ENCODE data around the gene CD69. TPM values are rescaled to one million over a fixed set of nuclear protein-coding genes. Genes with fewer than 3 reads are reported as not detected.

CD69 gene
- total RNA-seq, 4 donors from 2014 or later: 0.41 to 0.72 (median 0.51) TPM; not detected in 1

DNA sequence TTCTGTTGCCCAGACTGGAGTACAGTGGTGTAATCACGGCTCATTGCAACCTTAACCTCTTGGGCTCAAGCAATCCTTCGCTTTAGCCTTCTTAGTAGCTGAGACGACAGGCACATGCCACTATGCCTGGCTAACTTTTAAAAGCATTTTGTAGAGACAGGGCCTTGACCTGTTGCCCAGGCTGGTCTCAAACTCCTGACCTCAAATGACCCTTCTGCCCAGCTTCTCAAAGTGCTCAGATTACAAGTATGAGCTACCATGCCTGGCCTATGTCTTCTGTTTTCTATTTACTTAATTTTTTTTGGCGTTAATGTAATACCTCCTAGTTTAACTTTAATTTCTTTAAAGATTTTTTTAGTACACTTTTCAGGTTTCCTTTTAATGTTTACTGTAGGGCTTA, 46.0 kb upstream of the CD69 start:
- Histone ChIP-seq H3K9me3 (no peaks in the 10 kb centered on the region), H3K27me3 (no peaks in the 10 kb centered on the region), H3K27ac (peak overlapping the region in 1 of 4 donors; percentile 37), H3K4me1 (peaks cover 0 to 5% of the 10 kb centered on the region in 2 donors), H3K36me3 (no peaks in the 10 kb centered on the region), H3K4me3 (no peak overlapping the region)
- in situ Hi-C loops (cut with MboI; ENCODE audit: low sequenced_read_pairs in 4 of 4): no loop called here
- DNase-seq (peak in 1 of 2 donors; percentile 22), ATAC-seq (peak; percentile 73 to 86)
- TF ChIP-seq, protein P1, sequence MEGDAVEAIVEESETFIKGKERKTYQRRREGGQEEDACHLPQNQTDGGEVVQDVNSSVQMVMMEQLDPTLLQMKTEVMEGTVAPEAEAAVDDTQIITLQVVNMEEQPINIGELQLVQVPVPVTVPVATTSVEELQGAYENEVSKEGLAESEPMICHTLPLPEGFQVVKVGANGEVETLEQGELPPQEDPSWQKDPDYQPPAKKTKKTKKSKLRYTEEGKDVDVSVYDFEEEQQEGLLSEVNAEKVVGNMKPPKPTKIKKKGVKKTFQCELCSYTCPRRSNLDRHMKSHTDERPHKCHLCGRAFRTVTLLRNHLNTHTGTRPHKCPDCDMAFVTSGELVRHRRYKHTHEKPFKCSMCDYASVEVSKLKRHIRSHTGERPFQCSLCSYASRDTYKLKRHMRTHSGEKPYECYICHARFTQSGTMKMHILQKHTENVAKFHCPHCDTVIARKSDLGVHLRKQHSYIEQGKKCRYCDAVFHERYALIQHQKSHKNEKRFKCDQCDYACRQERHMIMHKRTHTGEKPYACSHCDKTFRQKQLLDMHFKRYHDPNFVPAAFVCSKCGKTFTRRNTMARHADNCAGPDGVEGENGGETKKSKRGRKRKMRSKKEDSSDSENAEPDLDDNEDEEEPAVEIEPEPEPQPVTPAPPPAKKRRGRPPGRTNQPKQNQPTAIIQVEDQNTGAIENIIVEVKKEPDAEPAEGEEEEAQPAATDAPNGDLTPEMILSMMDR (IDR thresholded peaks at IDR 0.05 in 4 of 5, conservative IDR thresholded peaks at IDR 0.05 in 1 of 5): no peak
- no peak for TF ChIP-seq POLR2A (IDR thresholded peaks at IDR 0.05)
- intact Hi-C loops (cut with DNase I; ENCODE audit: low total_unique reads): no loop called here

DNA sequence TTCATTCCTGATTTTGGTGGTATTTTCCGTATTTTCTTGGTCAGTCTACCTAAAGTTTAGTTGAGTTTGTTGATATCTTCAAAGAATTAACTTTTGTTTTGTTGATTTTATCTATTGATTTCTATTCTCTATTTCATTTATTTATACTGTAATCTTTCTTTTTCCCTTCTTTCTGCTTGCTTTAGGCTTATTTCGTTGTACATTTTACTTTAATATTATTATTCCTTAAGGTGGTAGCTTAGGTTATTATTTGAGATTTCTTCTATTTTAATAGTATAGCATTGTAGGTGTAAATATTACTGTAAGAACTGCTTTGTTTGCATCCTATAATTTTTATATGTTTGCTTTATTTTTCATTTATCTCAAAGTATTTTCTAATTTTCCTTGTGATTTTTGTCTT, 45.2 kb upstream of the CD69 start:
- Histone ChIP-seq H3K27ac (no peak overlapping the region), H3K4me1 (peaks cover 0 to 5% of the 10 kb centered on the region in 2 donors), H3K36me3 (no peaks in the 10 kb centered on the region), H3K4me3 (no peak overlapping the region), H3K27me3 (no peaks in the 10 kb centered on the region), H3K9me3 (no peaks in the 10 kb centered on the region)
- intact Hi-C loops (cut with DNase I; ENCODE audit: low total_unique reads): no loop called here
- TF ChIP-seq POLR2A (IDR thresholded peaks at IDR 0.05): no peak
- TF ChIP-seq, protein P1 (IDR thresholded peaks at IDR 0.05 in 4 of 5, conservative IDR thresholded peaks at IDR 0.05 in 1 of 5): no peak
- DNase-seq (no peak), ATAC-seq (no peak)
- in situ Hi-C loops (cut with MboI; ENCODE audit: low sequenced_read_pairs in 4 of 4): no loop called here

DNA sequence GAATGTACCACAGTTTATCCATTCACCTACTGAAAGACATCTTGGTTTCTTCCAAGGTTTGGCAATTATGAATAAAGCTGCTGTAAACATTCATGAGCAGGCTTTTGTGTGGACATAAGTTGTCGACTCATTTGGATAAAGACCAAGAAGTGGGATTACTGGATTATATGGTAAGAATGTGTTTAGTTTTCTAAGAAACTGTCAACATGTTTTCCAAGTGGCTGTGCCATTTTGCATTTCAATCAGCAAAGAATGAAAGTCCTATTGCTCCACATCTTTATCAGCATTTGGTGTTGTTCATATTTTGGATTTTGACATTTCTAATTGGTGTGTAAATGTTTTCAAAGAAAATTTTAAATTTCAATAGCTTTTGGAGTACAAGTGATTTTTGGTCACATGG, 39.3 kb upstream of the CD69 start:
- DNase-seq (no peak), ATAC-seq (no peak)
- H3K27ac ChIP-seq: no peak overlapping the region
- no peaks in the 10 kb centered on the region for H3K36me3 ChIP-seq
- in situ Hi-C loops (cut with MboI; ENCODE audit: low sequenced_read_pairs in 4 of 4): no loop called here
- intact Hi-C loops (cut with DNase I; ENCODE audit: low total_unique reads): no loop called here
- H3K9me3 ChIP-seq: no peaks in the 10 kb centered on the region
- no peaks in the 10 kb centered on the region for H3K4me1 ChIP-seq
- no peak overlapping the region for H3K4me3 ChIP-seq
- no peaks in the 10 kb centered on the region for H3K27me3 ChIP-seq
- no peak for TF ChIP-seq POLR2A (IDR thresholded peaks at IDR 0.05)
- TF ChIP-seq, protein P1 (IDR thresholded peaks at IDR 0.05 in 4 of 5, conservative IDR thresholded peaks at IDR 0.05 in 1 of 5): no peak

DNA sequence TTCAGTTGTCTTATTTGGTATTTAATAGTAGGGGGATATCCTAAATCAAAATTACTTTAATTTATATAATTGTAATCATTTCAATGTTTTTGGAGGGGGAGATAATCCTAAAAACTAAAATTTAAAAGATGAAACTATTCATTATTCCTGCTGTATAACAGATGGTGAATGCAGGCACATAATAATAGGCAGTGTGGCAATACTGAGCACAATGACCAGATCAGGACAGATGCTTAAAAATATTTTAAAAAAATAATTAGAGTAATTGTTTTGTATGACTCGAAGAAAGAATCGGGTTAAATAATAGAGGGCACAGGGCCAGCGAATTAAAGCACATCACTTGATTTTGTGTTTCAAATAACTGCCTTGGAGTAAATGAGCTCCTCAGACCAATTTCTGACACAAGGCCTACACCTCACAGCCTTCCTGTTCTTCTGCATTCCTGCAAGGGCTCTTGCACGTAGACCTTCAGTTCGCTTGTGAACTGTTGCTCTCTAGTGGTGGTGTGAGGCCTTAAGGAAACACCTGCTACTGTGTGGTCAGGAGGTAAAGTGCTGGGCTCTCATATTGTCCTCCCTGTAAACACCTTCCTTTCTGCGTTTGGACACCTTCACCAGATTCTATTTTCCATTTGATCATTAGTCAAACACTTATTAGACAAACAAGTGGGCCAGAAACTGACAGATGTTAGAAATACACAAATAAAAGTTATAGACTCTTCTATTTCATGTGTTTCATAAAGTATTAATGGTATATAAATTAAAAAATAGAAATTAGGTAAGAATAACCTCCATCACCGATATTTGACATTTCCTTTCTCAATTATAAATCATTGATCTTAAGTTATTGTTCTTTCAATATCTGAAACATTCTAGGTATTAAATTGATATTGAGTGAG, 37.3 kb upstream of the CD69 start:
- no peak for DNase-seq
- intact Hi-C loops (cut with DNase I; ENCODE audit: low total_unique reads) (no loop called here), in situ Hi-C loops (cut with MboI; ENCODE audit: low sequenced_read_pairs in 4 of 4) (no loop called here)
- H3K36me3 ChIP-seq: no peaks in the 10 kb centered on the region
- H3K27ac ChIP-seq: no peak overlapping the region
- H3K27me3 ChIP-seq: no peaks in the 10 kb centered on the region
- TF ChIP-seq POLR2A (IDR thresholded peaks at IDR 0.05): no peak
- TF ChIP-seq, protein P1 (IDR thresholded peaks at IDR 0.05 in 4 of 5, conservative IDR thresholded peaks at IDR 0.05 in 1 of 5): no peak
- no peaks in the 10 kb centered on the region for H3K9me3 ChIP-seq
- no peak overlapping the region for H3K4me3 ChIP-seq
- no peaks in the 10 kb centered on the region for H3K4me1 ChIP-seq
- ATAC-seq: peak in 1 of 2 donors; percentile 44

Measured in gastrocnemius medialis (tissue), 4 donors.